ENCODE data around the gene NSRP1.
"Not testable (repeated sequence)": the region's sequence is repeated elsewhere in the genome, so short reads cannot be mapped to it uniquely, and the experiment has no call there.

NSRP1 gene

GRCh38 chr17:30116661-30117551, at the start of gene NSRP1:
NSRP1 (plus strand) TSS chr17:30116816; CDS start chr17:30116844, 28 bp downstream.
- peak; percentile 92 for DNase-seq

GRCh38 chr17:30068465-30068864, 48.2 kb upstream of the NSRP1 start:
- DNase-seq: no peak

- DNase-seq: no peak
Measured at GRCh38 chr17:30074254-30074653, 42.4 kb upstream of the NSRP1 start.

GRCh38 chr17:30074730-30075129, 41.9 kb upstream of the NSRP1 start:
- no peak for DNase-seq

- DNase-seq: no peak
Measured at GRCh38 chr17:30082773-30083172, 33.8 kb upstream of the NSRP1 start.

- no peak for DNase-seq
Measured at GRCh38 chr17:30084788-30085187, 31.8 kb upstream of the NSRP1 start.

GRCh38 chr17:30086896-30087295, 29.7 kb upstream of the NSRP1 start:
- DNase-seq: no peak

GRCh38 chr17:30087431-30087830, 29.2 kb upstream of the NSRP1 start:
- DNase-seq: not testable (repeated sequence)

GRCh38 chr17:30091121-30091670, 25.4 kb upstream of the NSRP1 start:
- DNase-seq: no peak

- no peak for DNase-seq
Measured at GRCh38 chr17:30091771-30092170, 24.8 kb upstream of the NSRP1 start.

- DNase-seq: no peak
Measured at GRCh38 chr17:30092886-30093285, 23.7 kb upstream of the NSRP1 start.

- DNase-seq: peak; percentile 42
Measured at GRCh38 chr17:30093463-30094147, 23.0 kb upstream of the NSRP1 start.

- DNase-seq: no peak
Measured at GRCh38 chr17:30095507-30096244, 20.9 kb upstream of the NSRP1 start.

GRCh38 chr17:30101686-30102390, 14.8 kb upstream of the NSRP1 start:
- no peak for DNase-seq

- DNase-seq: no peak
Measured at GRCh38 chr17:30103921-30104320, 12.7 kb upstream of the NSRP1 start.

- DNase-seq: peak; percentile 75
Measured at GRCh38 chr17:30104575-30105339, 11.9 kb upstream of the NSRP1 start.

GRCh38 chr17:30112794-30113193, 3.8 kb upstream of the NSRP1 start:
- DNase-seq: no peak

GRCh38 chr17:30113213-30113612, 3.4 kb upstream of the NSRP1 start:
- DNase-seq: no peak

GRCh38 chr17:30116345-30116660, 313 bp upstream of the NSRP1 start:
- no peak for DNase-seq

- no peak for DNase-seq
Measured at GRCh38 chr17:30117675-30118081, 1.1 kb downstream of the NSRP1 start.

GRCh38 chr17:30118635-30119034, 2.0 kb downstream of the NSRP1 start:
- not testable (repeated sequence) for DNase-seq
